Measurements from ENCODE around the gene MED27.

MED27 gene

DNA sequence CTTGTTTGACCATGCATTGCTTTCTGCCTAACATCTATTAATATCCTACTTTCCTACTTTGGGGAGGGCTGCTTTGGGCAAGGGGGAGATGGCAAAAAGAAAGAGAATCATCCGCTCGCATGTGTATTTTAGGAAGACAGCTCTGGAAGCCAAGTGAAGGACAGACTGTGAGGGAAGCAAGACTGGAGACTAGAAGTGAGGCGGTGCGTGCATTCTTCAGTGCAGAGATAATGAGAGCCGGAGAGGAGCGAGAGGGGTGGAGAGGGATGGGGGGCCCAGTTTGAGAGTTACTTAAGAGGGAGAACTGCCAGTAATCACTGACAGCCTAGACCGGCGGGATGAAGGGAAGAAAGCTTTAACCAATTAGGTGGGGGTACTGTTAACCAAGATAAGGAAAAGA, 188.1 kb downstream of the MED27 start:
- TF ChIP-seq, protein P1, sequence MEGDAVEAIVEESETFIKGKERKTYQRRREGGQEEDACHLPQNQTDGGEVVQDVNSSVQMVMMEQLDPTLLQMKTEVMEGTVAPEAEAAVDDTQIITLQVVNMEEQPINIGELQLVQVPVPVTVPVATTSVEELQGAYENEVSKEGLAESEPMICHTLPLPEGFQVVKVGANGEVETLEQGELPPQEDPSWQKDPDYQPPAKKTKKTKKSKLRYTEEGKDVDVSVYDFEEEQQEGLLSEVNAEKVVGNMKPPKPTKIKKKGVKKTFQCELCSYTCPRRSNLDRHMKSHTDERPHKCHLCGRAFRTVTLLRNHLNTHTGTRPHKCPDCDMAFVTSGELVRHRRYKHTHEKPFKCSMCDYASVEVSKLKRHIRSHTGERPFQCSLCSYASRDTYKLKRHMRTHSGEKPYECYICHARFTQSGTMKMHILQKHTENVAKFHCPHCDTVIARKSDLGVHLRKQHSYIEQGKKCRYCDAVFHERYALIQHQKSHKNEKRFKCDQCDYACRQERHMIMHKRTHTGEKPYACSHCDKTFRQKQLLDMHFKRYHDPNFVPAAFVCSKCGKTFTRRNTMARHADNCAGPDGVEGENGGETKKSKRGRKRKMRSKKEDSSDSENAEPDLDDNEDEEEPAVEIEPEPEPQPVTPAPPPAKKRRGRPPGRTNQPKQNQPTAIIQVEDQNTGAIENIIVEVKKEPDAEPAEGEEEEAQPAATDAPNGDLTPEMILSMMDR (conservative IDR thresholded peaks at IDR 0.05) = no peak
- H3K27ac ChIP-seq = no peak overlapping the region

DNA sequence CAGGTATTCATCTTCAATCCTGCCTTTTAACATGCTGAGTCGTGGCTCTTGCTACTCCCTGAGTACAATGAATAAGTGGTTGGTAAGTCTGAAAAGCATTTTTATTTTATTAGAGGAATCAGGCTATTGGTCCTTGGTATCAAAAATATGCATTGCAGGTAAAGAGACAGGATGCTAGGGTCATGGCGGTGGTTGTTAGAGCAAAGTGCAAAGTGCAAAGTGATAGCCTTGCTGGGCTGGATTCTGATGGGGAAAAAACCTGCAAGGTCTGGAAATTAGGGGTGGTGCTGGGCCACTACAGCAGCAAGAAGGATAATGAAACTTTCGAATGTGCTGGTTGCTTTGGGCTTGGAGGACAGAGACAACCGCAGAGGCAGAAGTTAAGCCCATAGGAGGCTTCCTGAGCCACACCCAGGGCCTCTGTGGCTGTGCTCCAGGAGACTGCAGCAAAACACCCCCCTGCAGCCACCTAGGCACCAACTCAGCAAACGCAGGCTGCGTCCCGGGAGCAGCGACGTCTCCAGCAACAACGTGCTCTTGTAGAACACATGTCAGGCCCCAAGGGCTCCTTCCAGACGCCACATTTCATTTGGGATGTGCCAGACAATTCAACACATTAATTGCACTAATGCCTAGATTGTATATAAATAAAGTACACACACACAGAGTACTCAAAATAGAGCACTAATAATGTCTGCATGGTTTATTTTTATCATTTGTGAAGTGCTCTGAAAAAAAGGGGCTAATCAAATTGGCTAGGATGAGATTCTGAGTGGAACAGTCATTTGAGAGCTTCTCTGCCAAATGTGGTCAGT, 190.0 kb downstream of the MED27 start:
- TF ChIP-seq, protein P1 (conservative IDR thresholded peaks at IDR 0.05) = no peak
- H3K27ac ChIP-seq = no peak overlapping the region

DNA sequence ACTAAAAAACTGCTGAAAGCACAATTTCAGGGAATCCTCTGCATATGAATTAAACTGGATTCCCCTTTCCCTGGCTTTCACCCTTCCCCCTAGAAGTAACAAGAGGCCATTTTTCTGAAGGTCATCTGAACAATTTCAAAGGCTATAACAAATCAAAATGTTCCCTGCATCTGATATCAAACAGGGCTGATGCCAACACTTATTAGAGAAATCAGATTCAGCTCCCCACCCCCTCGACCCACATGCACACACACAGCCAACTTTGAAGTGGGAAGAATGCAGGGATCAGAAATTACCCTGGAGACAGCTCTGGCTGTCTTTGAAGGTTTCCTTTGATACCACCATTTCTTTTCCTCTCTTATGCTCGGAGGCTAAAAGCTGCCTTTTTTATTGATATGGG, 190.7 kb downstream of the MED27 start:
- TF ChIP-seq, protein P1 (conservative IDR thresholded peaks at IDR 0.05) = no peak
- no peak overlapping the region for H3K27ac ChIP-seq

DNA sequence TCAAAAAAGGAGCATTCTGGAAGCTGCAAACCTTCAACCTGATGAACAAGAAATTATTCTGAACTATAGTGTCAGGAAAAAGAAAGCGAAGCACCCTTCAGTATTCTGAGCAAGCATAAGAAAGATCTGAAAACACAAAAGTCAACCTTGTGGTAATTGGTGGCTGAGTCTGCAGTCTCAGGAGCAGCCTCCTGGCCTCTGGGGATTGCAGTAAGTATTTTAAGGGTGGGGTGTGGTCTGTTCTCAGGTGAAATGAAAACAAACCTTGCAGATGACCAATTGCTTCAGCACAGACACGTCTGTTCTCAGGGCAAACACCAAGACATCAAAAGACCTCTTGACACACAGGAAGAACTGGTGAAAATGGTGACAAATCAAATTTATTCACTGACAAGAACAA, 192.0 kb downstream of the MED27 start:
- no peak overlapping the region for H3K27ac ChIP-seq

DNA sequence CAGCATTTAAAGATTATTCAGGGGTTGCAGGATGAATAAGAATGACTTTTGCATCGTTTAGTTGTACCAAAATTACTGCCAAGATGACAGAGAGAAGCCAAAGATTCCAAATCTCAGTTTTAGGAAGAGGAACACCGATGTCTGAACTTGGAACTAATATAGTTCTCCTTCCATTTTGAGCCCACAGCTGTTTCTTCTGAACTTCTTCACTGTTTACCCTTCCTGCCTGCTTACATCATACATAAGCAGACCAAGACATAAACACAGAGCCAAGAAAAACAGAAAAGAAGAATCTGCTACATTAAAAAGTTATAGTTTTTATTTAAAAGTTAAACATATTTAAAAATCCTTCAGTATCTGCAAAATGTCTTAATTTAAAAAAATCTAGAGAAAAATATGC, 192.8 kb downstream of the MED27 start:
- TF ChIP-seq, protein P1 (conservative IDR thresholded peaks at IDR 0.05) = no peak
- no peak overlapping the region for H3K27ac ChIP-seq

More for the DNA sequence above, 192.0 kb downstream of the MED27 start:
- TF ChIP-seq, protein P1 (conservative IDR thresholded peaks at IDR 0.05) = no peak

DNA sequence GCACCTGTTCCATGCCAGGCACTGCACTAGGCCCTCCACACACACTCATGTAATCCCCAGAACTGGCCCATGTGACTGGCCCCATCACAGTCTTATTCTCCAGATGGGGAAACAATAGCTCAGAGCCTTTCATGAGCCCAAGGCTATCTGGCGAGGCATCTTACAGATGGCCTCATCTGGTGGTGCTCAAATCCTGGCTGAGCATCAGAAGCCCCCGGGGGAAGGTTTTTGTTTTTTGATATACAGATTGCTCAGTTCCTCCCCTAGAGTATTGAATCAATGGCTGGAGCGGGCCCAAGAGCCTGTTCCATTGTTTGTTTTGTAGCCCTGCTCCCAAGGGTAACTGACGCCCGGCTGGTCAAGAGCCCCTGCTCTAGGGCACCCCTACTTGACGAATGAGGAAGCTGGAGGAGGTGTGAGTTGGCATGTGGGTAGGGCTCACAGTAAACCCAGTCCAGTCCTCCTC, 194.5 kb downstream of the MED27 start:
- TF ChIP-seq, protein P1 (conservative IDR thresholded peaks at IDR 0.05) = no peak
- H3K27ac ChIP-seq = no peak overlapping the region

DNA sequence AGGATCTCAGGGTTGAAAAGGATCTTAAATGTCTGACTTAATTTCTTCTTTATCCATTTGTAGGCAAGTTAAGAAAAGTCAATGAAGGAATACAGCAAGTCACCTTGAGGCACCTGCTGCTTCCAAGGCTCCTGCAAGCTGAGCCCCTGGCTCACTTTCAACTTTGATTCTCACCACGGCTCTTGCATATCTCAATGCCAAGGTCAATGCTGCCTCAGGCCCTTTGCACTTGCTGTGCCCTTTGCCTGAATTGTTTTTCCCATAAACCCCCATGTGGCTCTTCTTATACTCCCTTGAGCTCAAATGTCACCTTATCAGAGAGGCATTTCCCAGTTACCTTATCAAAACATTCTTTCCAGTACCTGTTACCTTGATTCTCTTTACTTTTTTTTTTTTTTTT, 195.4 kb downstream of the MED27 start:
- H3K27ac ChIP-seq = no peak overlapping the region
- TF ChIP-seq, protein P1 (conservative IDR thresholded peaks at IDR 0.05) = no peak
